GM21390 (cell line): ENCODE results near the gene ZNF333.

Source experiments
- ATAC-seq: cut with Tn5 transposase; IDR thresholded peaks from one replicate; pipeline ENCODE4 v1.9.1; 2021; ENCODE audit not compliant: unreplicated experiment

The ZNF333 gene

GRCh38 chr19:14689598-14690503 is at the start of gene ZNF333:
ZNF333 (plus strand) TSS chr19:14690048; CDS start chr19:14693492, 3,444 bp downstream.
- peak; percentile 91 for ATAC-seq

DNA sequence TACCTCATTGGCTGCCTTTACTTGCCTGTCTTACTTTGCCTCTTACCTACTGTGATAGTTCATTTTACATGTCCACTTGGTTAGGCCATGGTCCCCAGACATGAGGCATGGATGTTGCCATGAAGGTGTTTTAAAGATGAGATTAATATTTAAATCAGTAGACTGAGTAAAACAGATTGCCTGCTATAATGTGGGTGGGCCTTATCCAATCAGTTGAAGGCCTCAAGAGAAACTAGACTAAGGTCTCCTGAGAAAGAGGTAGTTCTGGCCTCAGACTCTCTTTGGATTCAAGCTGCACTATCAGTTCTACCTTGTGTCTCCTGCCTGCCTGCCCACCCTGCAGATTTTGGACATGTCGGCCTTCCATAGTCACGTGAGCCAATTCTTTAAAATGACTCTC is 41.3 kb upstream of the ZNF333 start:
- no peak for ATAC-seq

GRCh38 chr19:14649020-14649419 is 40.8 kb upstream of the ZNF333 start:
- ATAC-seq = no peak

- no peak for ATAC-seq
Measured at GRCh38 chr19:14650161-14650560, 39.7 kb upstream of the ZNF333 start.

DNA sequence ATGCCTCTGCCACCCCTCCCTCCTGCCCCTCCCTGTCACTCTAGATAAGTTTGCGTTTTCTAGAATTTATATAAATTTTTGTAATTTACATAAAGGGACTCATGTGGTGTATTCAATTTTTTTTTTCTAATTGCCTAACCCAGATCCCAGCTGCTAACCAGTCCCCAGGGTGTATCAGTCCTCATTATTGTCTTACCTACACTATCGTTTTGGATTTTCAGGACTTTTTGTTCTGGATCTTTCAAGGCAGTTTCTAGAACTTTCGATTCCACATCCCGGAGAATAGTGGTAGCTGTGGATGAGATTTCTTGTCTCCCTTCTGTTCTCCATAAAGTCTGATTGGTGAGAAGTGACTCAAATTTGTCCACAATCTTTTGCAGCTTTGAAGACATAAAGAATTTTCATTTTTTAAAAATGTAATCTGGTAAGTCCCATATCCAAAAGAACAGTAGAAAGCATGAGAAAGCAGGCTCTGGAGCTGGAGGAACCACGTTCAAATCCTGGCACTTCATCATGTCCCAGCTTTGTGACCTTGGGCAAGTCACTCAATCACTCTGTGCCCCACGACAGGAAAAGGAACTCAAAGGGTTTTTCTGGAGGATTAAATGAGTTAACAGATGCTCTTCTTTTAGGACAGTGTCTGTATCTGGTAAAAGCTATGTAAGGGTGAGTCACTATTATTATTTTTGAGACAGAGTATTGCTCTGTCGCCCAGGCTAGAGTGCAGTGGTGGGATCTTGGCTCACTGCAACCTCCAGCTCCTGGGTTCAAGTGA is 34.9 kb upstream of the ZNF333 start:
- ATAC-seq = no peak

- ATAC-seq = no peak
Measured at GRCh38 chr19:14655726-14656125, 34.1 kb upstream of the ZNF333 start.

DNA sequence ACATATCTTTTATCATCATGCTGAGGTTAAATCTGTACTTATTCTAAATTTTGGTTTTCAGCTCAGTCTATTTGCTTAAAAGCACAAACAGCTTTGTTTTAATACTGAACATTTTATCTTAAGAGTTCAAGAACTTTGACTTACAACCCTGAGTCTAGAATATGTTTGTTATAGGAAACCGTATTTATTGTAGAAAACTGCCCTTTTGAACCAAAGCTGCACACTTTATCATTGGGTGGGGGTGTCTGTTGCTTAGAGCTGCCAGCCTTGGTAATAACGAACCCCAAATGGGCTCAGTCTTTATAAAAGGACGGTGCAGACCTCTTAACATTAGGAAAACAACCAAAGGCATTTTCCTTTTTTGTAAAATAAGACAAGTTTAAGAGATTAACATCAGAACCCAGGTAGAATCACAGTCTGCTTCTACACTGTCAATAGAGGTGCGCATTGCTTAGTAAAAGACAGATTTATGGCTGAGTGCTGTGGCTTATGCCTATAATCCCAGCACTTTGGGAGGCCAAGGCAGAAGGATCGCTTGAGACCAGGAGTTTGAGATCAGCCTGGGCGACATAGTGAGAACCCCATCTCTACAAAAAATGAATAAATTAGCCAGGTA is 29.9 kb upstream of the ZNF333 start:
- ATAC-seq = no peak

DNA sequence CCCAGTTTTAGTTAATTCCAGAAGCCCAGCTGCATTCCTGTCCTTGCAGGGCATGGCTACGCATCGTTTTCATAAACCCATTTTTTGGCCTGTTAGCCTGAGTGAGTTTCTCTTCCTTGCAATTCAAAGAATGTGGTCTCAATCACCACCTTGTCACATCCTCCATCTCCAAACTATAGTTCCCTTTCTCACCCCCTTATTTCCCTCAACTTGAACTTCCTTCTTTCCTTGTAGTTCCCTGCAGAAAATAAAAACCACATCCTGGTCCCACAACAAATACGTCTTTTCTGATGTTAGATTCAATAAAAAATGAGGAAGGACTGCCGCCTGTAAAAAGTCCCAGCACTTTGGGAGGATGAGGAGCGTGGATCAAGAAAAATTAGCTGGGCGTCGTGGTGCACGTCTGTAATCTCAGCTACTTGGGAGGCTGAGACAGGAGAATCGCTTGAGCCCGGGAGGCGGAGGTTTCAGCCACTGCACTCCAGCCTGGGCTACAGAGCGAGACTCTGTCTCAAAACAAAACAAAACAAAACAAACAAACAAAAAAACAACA is 28.4 kb upstream of the ZNF333 start:
- ATAC-seq = no peak

- ATAC-seq = no peak
Measured at GRCh38 chr19:14669940-14670339, 19.9 kb upstream of the ZNF333 start.

GRCh38 chr19:14670408-14670807 is 19.4 kb upstream of the ZNF333 start:
- no peak for ATAC-seq

DNA sequence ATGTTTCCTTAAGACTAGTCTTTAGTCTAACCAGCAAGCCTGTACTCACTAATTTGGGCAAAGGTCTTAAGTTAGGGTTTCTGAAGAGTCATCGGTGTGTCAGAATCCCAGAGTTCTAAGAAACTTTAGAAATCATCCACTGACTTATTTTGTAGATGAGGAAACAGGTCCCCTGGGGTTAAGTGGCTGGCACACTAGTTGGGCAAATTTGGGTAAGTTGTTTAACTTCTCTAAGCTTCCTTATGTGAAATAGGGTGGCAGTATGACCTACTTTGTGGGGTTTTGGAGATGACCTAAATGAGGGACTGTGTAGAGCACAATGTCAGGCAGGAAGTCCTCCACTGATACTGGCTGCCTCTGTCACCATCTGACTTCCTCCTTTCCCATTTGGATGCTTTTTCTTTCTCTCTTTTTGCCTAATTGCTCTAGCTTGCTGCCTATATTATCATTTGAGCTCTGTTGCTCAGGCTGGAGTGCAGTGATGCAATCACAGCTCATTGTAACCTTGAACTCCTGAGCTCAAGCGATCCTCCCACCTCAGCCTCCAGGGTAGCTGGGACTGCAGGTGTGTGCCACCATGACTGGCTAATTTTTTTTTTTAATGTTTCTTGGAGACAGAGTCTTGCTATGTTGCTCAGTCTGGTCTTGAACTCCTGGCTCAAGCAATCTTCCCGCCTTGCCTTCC is 17.5 kb upstream of the ZNF333 start:
- no peak for ATAC-seq

DNA sequence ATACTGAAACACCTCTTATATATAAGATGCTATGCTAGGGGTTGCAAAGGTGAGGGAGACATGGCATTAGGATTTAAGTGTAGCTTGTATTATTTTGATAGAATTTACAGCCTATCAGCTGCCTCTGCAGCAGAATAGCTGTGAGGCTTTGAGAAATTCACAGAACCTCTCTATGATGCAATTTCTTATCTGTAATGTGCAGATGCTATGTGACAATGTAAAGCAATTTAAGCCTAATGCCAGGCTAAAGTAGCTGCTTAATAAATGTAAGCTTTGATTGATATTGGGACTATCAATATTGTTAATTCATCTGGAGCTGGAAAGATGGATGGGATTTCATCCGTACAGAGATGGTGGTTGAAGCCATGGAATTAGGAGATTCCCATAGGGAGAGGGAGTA is 16.8 kb upstream of the ZNF333 start:
- ATAC-seq = no peak

- ATAC-seq = no peak
Measured at GRCh38 chr19:14674764-14675163, 15.1 kb upstream of the ZNF333 start, which contains the start of gene ADGRE3. ADGRE3 (minus strand) TSS chr19:14674844; CDS start chr19:14674770, 74 bp downstream.

DNA sequence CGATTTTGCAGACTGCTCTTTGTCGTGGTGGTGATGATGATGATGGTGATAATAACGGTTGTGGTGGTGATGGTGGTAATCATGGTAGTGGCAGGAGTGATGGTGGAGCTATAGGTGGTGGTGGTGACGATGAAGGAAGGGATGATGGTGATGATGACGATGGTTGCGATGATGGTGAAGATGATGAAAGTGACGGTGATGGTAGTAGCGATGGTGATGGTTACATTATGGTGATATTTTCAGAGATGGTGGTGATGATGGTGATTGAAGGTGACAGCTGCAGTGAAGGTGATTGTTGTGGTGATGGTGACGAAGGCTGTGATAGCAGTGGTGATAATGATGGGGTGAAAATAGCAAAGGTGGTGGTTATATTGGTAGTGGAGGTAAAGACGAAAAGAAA is 13.1 kb upstream of the ZNF333 start:
- no peak for ATAC-seq

DNA sequence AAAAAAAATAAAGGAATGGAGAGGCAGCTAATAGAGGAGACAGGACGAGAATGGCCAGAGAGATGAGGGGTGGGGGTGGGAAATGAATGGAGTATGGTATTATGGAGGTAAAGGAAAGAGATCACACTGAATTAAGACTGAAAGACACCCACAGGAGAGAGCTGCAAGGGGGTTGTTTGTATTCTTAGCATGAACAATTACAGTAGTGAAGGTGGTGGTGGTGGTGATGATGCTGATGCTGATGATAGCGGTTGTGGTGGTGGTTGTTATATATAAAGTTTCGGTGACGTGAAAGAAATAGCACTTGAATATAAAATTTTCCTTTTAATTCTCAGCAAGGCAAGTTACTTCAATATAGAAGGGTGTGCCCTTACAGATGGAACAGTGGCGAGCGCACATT is 12.4 kb upstream of the ZNF333 start:
- no peak for ATAC-seq

DNA sequence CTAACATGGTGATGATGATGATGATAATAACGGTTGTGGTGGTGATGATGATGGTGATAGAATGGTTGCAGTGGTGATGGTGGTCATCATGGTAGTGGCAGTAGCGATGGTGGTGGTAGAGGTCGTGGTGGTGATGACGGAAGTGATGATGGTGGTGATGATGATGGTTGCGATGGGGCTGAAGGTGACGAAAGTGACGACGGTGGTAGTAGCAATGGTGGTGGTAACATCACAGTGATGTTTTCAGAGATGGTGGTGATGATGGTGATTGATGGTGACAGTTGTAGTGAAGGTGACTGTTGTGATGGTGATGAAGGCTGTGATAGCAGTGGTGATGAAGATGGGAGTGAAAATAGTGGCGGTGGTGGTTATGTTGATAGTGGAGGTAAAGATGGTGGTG is 11.6 kb upstream of the ZNF333 start:
- ATAC-seq = no peak

DNA sequence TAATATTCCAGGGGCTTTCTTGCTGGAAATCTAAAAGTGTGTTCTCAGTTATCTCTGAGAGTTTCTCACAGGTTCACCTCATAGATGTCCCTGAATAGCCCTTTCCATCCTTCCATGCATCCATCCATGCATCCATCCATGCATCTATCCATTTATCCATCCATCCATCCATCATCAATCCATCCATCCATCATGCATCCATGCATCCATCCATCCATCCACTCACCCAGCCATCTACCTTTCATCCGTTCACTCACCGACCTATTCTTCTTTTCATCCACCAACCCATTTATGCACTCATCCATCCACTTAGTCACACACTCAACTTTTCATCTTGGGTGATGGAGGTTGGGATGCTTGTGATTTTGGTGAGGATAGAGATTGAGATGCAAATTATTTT is 7.8 kb upstream of the ZNF333 start:
- ATAC-seq = no peak

DNA sequence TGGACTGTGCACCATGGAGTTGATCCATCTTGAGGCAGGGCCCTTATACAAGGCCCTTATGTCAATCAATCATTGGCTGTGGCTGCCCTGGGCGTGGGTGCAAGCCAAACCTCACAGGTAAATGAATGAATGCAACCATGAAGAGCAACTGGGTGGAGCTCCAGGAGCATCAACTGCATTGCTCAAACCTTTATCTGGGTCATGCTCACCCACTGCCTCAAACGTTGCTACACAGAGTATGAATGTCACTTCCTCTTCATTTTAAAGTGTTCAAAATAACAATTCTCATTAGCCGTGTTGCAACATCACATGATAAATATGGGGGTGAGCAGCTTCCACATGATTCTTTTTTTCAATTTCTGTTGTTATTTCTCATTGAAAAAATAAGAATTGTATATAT is 6.4 kb upstream of the ZNF333 start:
- no peak for ATAC-seq

DNA sequence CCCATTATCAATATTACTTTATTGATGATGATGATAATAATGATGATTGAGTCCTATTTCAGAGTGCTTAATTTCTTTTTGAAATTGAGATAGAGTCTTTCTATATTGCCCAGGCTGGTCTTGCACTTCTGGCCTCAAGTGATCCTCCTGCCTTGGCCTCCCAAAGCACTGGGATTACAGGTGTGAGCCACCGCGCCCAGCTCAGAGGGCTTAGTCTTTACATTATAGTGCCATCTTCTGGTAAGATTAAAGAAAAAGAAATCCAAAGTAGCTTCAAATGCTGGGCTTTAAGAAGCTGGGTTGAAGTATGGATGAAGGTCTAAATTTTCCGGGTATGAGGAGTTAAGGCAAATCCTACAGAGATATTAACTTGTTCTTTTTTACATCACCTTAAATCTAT is 3.4 kb upstream of the ZNF333 start:
- ATAC-seq = no peak

DNA sequence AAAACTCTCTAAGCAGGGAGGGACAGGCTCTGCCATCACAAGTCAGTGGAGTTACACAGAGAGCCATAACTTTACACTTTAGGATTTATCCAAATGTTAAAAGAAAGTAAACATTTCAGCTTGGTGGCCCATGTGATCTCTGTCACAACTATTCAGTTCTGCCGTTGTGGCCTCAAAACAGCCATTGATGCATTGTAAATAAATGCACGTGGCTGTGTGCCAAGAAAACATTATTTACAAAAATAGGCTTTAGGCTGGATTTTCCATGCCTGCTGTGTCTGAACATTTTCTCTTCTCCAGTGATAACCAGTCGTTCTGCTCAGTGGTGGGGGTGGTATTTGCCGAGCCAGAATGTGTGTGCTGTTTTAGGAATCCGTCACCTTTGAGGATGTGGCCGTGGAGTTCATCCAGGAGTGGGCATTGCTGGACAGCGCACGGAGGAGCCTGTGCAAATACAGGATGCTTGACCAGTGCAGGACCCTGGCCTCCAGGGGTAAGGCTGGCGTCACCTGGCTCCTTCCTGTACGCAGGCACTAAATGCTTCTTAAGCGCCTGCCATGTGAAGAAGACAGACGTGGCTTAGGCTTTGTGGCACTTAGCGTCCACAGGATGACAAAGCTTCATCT is 4.9 kb downstream of the ZNF333 start:
- ATAC-seq = no peak
